ENCODE measurements around the gene MRPS11.

DNA sequence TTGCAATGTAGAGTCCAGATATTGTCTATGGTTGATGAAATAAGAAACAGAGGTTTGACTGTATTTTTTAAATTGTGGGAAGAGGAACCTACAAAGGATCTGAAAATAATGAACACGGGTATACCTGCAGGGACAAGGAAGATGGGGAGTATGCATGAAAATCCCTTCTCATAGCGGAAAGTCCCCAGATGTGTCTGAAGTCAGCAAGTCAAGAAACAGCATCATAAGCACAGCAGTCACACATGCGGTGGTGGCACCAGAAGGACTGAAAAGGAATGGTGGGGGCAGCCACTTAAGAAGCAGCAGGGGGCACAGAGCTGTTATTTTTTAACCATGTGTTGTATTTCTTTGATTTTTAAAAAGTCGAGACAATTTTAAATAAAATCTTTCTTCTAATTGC is 4.7 kb downstream of the MRPS11 start:
- TF ChIP-seq POLR2AphosphoS5 (IDR thresholded peaks at IDR 0.05) (no peak), POLR2A (IDR thresholded peaks at IDR 0.05) (no peak)
- TF ChIP-seq, protein P1, sequence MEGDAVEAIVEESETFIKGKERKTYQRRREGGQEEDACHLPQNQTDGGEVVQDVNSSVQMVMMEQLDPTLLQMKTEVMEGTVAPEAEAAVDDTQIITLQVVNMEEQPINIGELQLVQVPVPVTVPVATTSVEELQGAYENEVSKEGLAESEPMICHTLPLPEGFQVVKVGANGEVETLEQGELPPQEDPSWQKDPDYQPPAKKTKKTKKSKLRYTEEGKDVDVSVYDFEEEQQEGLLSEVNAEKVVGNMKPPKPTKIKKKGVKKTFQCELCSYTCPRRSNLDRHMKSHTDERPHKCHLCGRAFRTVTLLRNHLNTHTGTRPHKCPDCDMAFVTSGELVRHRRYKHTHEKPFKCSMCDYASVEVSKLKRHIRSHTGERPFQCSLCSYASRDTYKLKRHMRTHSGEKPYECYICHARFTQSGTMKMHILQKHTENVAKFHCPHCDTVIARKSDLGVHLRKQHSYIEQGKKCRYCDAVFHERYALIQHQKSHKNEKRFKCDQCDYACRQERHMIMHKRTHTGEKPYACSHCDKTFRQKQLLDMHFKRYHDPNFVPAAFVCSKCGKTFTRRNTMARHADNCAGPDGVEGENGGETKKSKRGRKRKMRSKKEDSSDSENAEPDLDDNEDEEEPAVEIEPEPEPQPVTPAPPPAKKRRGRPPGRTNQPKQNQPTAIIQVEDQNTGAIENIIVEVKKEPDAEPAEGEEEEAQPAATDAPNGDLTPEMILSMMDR (IDR thresholded peaks at IDR 0.05), result no peak

All from upper lobe of left lung (tissue), 4 donors.